Right atrium auricular region (tissue), 2 donors: Measurements from ENCODE around the gene EXOC3. TPM values are rescaled to one million over a fixed set of nuclear protein-coding genes. Genes with fewer than 3 reads are reported as not detected.

Experiments used
- DNase-seq: peaks from one replicate; pipeline ENCODE4 v3.0.0-alpha.2; 2019; ENCODE audit warnings: low spot score
- H3K27ac ChIP-seq, 2 donors: fragments of 200-600 bp; sonication (generic); 1 replicate in 1 of 2; 2 replicates in 1 of 2; pipeline ENCODE4 v1.5.1; 2016 to 2019
- H3K27me3 ChIP-seq, 2 donors: fragments of 200-600 bp; sonication (generic); one replicate each; pipeline versions ENCODE4 v1.5.1 to v1.6.0; 2017 to 2019
- H3K36me3 ChIP-seq: fragments of 200-600 bp; sonication (generic); one replicate; pipeline ENCODE4 v1.5.1; 2016
- H3K4me1 ChIP-seq, 2 donors: fragments of 200-600 bp; sonication (generic); one replicate each; pipeline versions ENCODE4 v1.5.1 to v1.6.0; 2017 to 2019
- H3K4me3 ChIP-seq, 2 donors: fragments of 200-600 bp; sonication (generic); 1 replicate in 1 of 2; 2 replicates in 1 of 2; pipeline ENCODE4 v1.5.1; 2017 to 2019; ENCODE audit warnings: mild to moderate bottlenecking in 1 of 2, moderate library complexity in 1 of 2
- H3K9me3 ChIP-seq, 2 donors: fragments of 200-600 bp; sonication (generic); one replicate each; pipeline ENCODE4 v1.5.1; 2019
- total RNA-seq, 2 donors: library from RNA; depleted of rRNA; stranded (reverse); fragments of >200 nt; gene quantifications; one replicate each; pipeline ENCODE4 v1.1.0, GENCODE V29; 2016
- TF ChIP-seq, protein P1 (sequence below), 2 donors: fragments of 200-600 bp; sonication (generic); IDR thresholded peaks; one replicate each; pipeline ENCODE4 v1.5.1; 2019; ENCODE audit warnings: antibody characterized with exemption in 2 of 2

EXOC3 gene
- total RNA-seq, 2 donors from 2014 or later: 34.7 to 40.7 TPM

DNA sequence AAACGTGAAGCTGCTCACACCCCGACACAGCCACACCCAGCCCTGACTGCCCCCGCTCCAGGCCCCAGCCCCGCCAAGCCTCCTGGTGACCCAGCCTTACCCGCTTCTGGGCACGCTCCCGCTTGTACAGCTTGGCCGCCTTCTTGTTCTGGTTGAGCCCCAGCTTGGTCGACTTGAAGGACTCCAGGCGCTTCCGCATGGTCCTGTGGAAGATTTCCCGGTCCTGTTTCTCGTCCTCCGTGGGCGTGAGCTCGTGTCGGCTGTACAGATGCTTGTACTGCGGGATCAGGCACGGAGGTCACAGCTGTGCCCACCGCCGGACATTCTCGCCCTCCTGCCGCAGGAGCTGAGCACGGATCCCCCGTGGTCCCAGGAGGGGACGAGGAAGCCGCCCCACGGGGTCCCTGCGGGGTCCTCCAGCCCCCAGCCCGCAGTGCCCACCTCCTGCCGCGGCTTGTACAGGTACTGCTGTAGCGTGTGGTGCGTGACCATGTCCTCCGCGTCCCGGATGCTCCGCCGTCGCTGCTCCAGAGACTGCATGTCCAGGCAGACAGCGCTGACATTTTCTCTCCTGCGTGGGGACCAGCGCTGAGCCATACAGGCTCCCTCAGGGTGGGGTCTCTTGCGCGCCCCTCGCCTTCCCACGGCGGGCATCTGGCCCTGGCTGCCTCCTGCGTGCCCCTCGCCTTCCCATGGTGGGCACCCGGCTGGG is 33.3 kb downstream of the EXOC3 start:
- no peak overlapping the region for H3K27ac ChIP-seq
- H3K36me3 ChIP-seq: no peaks in the 10 kb centered on the region
- H3K27me3 ChIP-seq: peaks cover 0 to 37% of the 10 kb centered on the region in 2 donors
- TF ChIP-seq, protein P1, sequence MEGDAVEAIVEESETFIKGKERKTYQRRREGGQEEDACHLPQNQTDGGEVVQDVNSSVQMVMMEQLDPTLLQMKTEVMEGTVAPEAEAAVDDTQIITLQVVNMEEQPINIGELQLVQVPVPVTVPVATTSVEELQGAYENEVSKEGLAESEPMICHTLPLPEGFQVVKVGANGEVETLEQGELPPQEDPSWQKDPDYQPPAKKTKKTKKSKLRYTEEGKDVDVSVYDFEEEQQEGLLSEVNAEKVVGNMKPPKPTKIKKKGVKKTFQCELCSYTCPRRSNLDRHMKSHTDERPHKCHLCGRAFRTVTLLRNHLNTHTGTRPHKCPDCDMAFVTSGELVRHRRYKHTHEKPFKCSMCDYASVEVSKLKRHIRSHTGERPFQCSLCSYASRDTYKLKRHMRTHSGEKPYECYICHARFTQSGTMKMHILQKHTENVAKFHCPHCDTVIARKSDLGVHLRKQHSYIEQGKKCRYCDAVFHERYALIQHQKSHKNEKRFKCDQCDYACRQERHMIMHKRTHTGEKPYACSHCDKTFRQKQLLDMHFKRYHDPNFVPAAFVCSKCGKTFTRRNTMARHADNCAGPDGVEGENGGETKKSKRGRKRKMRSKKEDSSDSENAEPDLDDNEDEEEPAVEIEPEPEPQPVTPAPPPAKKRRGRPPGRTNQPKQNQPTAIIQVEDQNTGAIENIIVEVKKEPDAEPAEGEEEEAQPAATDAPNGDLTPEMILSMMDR (IDR thresholded peaks at IDR 0.05): no peak
- peaks cover 0 to 25% of the 10 kb centered on the region in 2 donors for H3K4me1 ChIP-seq
- H3K4me3 ChIP-seq: no peak overlapping the region
- no peak for DNase-seq
- no peaks in the 10 kb centered on the region for H3K9me3 ChIP-seq

DNA sequence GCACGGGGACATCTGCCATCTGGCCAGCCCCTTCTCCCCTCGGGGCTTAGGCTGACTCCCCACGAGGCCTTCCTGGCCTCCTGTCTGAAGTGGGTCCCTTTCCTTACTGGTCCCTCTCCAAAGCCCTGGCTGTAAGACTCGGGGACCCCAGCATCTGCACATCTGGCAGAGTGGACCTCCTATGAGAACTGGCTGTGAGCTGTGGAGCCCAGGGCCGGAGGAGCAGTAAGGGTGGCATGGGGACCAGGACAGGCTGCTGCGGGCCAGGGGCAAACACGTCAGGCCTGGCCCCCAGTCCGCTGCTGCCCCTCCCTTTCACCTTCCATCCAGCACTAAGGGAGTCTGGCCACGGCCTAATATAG is 33.8 kb downstream of the EXOC3 start:
- no peak for DNase-seq
- H3K27ac ChIP-seq: no peak overlapping the region
- H3K36me3 ChIP-seq: no peaks in the 10 kb centered on the region
- peaks cover 0 to 24% of the 10 kb centered on the region in 2 donors for H3K4me1 ChIP-seq
- H3K27me3 ChIP-seq: peaks cover 0 to 37% of the 10 kb centered on the region in 2 donors
- TF ChIP-seq, protein P1 (IDR thresholded peaks at IDR 0.05): no peak
- no peaks in the 10 kb centered on the region for H3K9me3 ChIP-seq
- no peak overlapping the region for H3K4me3 ChIP-seq

DNA sequence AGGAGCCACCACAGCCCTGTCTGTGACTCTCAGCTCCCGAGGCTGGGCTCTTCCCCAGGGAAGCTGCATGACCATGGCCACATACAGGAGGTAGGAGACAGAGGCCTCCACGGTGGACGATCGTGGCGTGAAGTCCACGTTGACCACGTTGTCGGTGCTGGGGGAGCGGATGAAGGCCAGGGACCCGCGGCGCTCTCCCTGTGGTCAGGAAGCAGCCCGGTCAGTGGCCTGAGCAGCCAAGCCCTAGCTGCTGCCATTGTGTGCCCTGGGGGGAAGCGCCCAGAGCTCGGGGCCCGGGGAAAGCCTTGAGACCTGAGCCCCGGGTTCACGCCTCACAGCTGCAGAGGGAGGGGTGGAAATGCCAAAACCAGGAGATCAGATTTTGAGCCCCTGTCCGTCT is 34.3 kb downstream of the EXOC3 start:
- Histone ChIP-seq H3K4me3 (no peak overlapping the region), H3K27ac (no peak overlapping the region), H3K4me1 (peaks cover 0 to 19% of the 10 kb centered on the region in 2 donors), H3K36me3 (no peaks in the 10 kb centered on the region), H3K27me3 (peaks cover 0 to 41% of the 10 kb centered on the region in 2 donors), H3K9me3 (no peaks in the 10 kb centered on the region)
- TF ChIP-seq, protein P1 (IDR thresholded peaks at IDR 0.05): no peak
- DNase-seq: no peak

- DNase-seq: no peak
- TF ChIP-seq, protein P1 (IDR thresholded peaks at IDR 0.05): no peak
- H3K27ac ChIP-seq: no peak overlapping the region
- peaks cover 0 to 45% of the 10 kb centered on the region in 2 donors for H3K27me3 ChIP-seq
- H3K4me3 ChIP-seq: no peak overlapping the region
- peaks cover 0 to 17% of the 10 kb centered on the region in 2 donors for H3K4me1 ChIP-seq
- H3K9me3 ChIP-seq: no peaks in the 10 kb centered on the region
- no peaks in the 10 kb centered on the region for H3K36me3 ChIP-seq
These were observed 34.9 kb downstream of the EXOC3 start for GRCh38 chr5:477871-478270.

DNA sequence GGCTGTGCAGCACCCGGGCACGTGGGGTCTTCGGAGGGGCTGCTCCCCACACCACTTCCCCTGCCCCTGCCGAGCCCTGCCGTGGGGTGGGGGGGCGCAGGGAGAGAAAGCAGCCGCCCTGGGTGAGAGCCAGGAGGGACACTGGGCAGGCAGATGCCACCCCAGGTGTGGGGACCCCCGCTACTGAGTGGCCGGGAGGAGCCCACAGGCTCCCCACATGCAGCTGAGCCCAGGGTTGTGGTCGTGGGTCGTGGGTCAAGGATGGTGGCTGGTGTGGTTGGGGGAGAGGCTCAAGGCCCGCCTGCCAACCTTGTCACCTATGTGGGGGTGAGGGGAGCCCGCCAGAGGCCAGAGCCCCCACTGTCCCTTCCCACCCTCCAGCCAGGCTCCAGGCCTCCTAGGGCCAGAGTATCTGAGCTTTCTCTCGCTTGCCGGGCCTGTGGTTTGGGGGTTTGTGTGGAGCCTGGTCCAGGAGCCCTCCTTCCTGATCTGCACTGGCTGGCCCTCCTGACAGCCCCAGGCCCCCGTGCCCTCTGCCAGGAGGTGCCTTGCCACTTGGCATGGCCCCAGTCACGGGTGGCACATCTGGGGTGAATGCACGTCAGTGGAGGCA is 35.5 kb downstream of the EXOC3 start:
- no peak overlapping the region for H3K27ac ChIP-seq
- H3K9me3 ChIP-seq: no peaks in the 10 kb centered on the region
- TF ChIP-seq, protein P1 (IDR thresholded peaks at IDR 0.05): no peak
- H3K36me3 ChIP-seq: no peaks in the 10 kb centered on the region
- H3K4me3 ChIP-seq: no peak overlapping the region
- peaks cover 0 to 17% of the 10 kb centered on the region in 2 donors for H3K4me1 ChIP-seq
- no peak for DNase-seq
- H3K27me3 ChIP-seq: peaks cover 0 to 45% of the 10 kb centered on the region in 2 donors
